ENCODE data around the gene SUSD4.
"Not testable (repeated sequence)": the region's sequence is repeated elsewhere in the genome, so short reads cannot be mapped to it uniquely, and the experiment has no call there.

The SUSD4 gene

DNA sequence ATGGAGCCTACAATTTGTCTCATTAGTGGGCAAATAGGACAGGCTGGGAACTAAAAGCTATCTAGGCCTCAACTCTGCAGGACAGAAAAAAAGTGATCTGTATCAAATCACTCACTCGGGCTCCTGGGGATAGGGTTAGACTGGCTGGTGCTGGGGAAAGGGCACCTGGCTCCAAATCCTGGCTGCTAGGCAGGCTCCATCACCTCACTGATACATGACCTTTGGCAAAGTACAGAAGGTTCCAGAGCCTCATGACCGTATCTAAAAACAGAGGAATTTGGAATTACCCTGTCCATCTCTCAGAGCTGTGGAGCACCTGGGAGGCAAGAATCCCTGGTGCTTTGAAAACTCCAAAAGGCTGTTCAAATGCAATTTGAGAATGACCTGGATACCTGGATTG lies 51.7 kb downstream of the SUSD4 start:
- peaks cover 4% of the 10 kb centered on the region for H3K27me3 Mint-ChIP-seq
- no peaks in the 10 kb centered on the region for H3K9me3 Mint-ChIP-seq
- H3K27ac Mint-ChIP-seq, result no peak overlapping the region
- H3K4me1 Mint-ChIP-seq (ENCODE audit: low read depth), result no peaks in the 10 kb centered on the region
- H3K36me3 Mint-ChIP-seq (ENCODE audit: low read depth), result no peaks in the 10 kb centered on the region
- intact Hi-C loops (cut with micrococcal nuclease), result no loop called here
- no peak overlapping the region for H3K4me3 Mint-ChIP-seq

DNA sequence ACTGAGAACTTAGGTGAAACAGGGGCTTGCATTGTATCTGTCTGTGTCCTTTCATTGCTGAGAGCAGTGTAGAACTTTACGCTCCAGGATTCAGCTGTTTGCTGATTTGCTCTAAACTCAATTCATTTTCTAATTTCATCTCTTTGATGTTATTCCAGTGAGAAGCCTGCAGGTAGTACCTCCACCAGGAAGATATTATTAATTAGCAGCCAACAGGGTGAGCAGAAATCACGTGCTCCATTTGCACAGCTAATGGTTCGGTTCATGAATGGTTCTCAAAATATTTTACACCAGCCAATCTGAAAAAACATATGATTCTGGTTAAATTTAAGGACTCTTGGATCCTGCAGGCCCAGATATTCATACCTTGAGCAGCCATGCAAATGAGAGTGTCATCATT lies 52.1 kb downstream of the SUSD4 start:
- intact Hi-C loops (cut with micrococcal nuclease), result no loop called here
- Mint-ChIP-seq H3K4me3 (no peak overlapping the region), H3K27me3 (peaks cover 4% of the 10 kb centered on the region), H3K27ac (no peak overlapping the region), H3K36me3 (ENCODE audit: low read depth) (no peaks in the 10 kb centered on the region), H3K4me1 (ENCODE audit: low read depth) (no peaks in the 10 kb centered on the region), H3K9me3 (no peaks in the 10 kb centered on the region)

DNA sequence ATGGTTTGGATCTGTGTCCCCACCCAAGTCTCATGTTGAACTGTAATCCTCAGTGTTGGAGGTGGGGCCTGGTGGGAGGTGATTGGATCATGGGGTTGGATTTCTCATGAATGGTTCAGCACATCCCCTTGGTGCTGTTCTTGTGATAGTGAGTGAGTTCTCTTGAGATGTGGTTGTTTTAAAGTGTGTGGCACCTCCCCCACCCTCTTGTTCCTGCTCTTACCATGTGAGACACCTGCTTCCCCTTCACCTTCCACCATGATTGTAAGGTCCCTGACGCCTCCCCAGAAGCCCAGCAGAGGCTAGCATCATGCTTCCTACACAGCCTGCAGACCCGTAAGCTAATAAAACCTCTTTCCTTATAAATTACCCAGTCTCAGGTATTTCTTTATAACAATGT lies 55.8 kb downstream of the SUSD4 start:
- Mint-ChIP-seq H3K27me3 (peaks cover 5% of the 10 kb centered on the region), H3K4me3 (no peak overlapping the region), H3K36me3 (ENCODE audit: low read depth) (no peaks in the 10 kb centered on the region), H3K27ac (no peak overlapping the region), H3K9me3 (peaks cover 9% of the 10 kb centered on the region), H3K4me1 (ENCODE audit: low read depth) (no peaks in the 10 kb centered on the region)
- intact Hi-C loops (cut with micrococcal nuclease), result no loop called here

DNA sequence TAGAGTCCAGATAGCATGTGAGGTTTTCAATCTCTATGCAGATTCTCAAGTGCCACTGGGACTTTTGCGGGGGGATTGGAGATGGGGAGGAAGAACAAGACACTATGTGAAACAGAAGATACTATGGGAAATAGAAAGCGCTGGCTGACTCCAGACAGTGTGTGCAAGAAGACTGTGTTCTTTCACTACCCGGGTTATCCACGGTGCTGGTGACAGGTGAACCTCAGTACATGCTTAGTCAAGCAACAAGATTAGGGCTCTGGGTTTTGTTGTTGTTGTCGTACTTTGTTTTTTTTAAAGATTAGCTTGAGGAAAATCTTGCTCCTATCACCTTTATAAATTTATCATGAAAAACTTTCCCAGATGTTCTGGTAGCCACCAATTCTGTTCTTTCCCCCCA lies 56.4 kb downstream of the SUSD4 start:
- H3K4me1 Mint-ChIP-seq (ENCODE audit: low read depth), result no peaks in the 10 kb centered on the region

DNA sequence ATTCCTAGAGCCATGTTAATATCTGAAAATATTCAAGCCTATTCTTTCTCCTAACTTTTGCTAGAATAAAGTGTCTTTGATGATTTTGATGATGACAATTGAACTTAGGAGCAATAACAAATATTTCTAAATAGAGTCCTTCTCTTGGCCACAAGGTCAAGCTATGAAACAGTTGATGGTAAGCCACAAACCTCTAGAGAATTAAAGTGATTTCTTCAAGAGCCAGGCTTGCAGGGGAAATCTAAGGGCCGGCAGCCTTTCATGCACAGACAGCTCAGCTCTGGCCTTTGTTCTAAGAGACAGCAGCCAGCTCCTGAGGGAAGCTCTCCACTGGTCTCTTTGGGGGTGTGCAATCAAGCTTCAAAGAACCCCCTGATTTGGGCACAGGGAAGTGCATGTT lies 59.0 kb downstream of the SUSD4 start:
- Mint-ChIP-seq H3K9me3 (peaks cover 24% of the 10 kb centered on the region), H3K27ac (no peak overlapping the region), H3K4me1 (ENCODE audit: low read depth) (no peaks in the 10 kb centered on the region), H3K36me3 (ENCODE audit: low read depth) (no peaks in the 10 kb centered on the region), H3K27me3 (peaks cover 5% of the 10 kb centered on the region), H3K4me3 (no peak overlapping the region)
- intact Hi-C loops (cut with micrococcal nuclease), result no loop called here

More for the DNA sequence above, 56.4 kb downstream of the SUSD4 start:
- H3K36me3 Mint-ChIP-seq (ENCODE audit: low read depth), result no peaks in the 10 kb centered on the region
- H3K4me3 Mint-ChIP-seq, result no peak overlapping the region
- no peak overlapping the region for H3K27ac Mint-ChIP-seq
- peaks cover 14% of the 10 kb centered on the region for H3K9me3 Mint-ChIP-seq
- H3K27me3 Mint-ChIP-seq, result peaks cover 5% of the 10 kb centered on the region
- intact Hi-C loops (cut with micrococcal nuclease), result no loop called here

DNA sequence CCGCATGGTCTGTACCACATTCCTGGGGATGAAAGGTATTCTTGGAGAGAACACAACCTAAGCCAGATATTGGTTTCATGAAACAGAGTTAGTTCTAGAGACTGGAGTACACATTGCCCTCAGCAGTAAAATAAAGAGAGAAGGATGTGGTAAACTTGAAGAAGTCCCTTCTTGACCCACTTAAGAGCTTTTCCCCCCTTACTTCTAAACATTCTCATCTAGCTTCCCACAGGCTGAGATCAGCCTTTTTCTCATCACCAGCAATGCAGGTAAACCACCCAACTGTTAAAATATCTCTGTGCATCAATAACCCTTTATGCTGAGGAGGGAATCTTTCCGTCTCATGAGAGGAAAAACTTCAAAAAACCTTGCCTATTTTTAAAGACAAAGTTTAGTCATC lies 62.6 kb downstream of the SUSD4 start:
- H3K9me3 Mint-ChIP-seq, result peaks cover 24% of the 10 kb centered on the region
- H3K4me1 Mint-ChIP-seq (ENCODE audit: low read depth), result no peaks in the 10 kb centered on the region
- intact Hi-C loops (cut with micrococcal nuclease), result no loop called here
- no peaks in the 10 kb centered on the region for H3K36me3 Mint-ChIP-seq (ENCODE audit: low read depth)
- H3K27ac Mint-ChIP-seq, result no peak overlapping the region
- no peak overlapping the region for H3K4me3 Mint-ChIP-seq
- H3K27me3 Mint-ChIP-seq, result peaks cover 5% of the 10 kb centered on the region

DNA sequence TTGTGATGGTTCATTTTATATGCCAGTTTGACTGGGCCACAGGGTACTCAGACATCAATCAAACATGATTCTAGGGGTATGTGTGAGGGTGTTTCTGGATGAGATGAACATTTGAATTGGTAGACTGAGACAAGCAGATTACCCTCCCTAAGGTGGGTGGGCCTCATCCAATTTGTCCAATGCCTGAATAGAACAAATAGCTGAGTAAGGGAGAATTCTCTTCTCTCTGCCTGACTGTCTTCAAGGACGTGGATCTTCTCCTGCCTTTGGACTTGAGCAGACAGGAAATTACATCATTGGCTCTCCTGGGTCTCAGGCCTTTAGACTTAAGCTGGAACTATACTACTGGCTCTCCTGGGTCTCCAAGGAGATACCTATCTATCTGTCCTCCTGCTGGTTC lies 64.4 kb downstream of the SUSD4 start:
- no peaks in the 10 kb centered on the region for H3K27me3 Mint-ChIP-seq
- H3K27ac Mint-ChIP-seq, result no peak overlapping the region
- no peaks in the 10 kb centered on the region for H3K4me1 Mint-ChIP-seq (ENCODE audit: low read depth)
- intact Hi-C loops (cut with micrococcal nuclease), result no loop called here
- no peaks in the 10 kb centered on the region for H3K36me3 Mint-ChIP-seq (ENCODE audit: low read depth)
- H3K4me3 Mint-ChIP-seq, result no peak overlapping the region
- peaks cover 24% of the 10 kb centered on the region for H3K9me3 Mint-ChIP-seq

DNA sequence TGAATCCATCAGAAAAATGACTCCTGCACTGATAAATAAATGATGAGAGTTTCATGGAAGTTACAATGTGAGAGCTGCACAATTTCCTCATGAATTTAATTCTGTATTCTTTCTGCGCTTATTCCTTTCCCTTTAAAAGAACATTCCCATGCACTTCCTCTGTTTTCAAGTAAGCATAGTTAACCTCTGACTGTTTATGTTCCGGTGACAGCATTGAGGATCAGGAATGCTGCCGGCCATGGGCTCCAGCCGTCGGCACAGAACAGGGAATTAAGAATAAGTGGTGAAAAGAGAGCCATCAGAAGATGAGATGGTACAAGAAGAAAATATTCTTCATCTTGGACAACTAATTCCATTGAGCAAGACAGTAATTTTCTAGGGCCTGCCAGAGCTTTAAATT lies 65.3 kb downstream of the SUSD4 start:
- no peak overlapping the region for H3K4me3 Mint-ChIP-seq
- H3K9me3 Mint-ChIP-seq, result peaks cover 21% of the 10 kb centered on the region
- H3K27ac Mint-ChIP-seq, result no peak overlapping the region
- intact Hi-C loops (cut with micrococcal nuclease), result no loop called here
- H3K4me1 Mint-ChIP-seq (ENCODE audit: low read depth), result no peaks in the 10 kb centered on the region
- no peaks in the 10 kb centered on the region for H3K36me3 Mint-ChIP-seq (ENCODE audit: low read depth)
- peaks cover 1% of the 10 kb centered on the region for H3K27me3 Mint-ChIP-seq

DNA sequence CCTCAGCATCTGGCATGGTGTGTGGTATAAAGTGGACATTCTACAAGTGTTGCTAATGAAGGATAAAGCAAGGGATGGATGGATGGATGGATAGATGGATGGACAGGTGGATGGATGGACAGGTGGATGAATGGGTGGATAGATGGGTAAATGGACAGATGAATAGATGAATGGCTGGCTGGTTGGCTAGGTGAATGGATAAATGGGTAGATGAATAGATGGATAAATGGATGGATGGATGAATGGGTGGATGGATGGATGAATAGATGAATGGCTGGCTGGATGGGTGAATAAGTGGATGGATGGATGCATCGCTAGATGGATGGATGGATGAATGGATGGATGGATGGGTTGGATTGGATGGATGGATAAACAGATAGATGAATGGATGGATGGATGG lies 66.2 kb downstream of the SUSD4 start:
- H3K9me3 Mint-ChIP-seq, result peaks cover 12% of the 10 kb centered on the region
- H3K4me3 Mint-ChIP-seq, result no peak overlapping the region
- no peak overlapping the region for H3K27ac Mint-ChIP-seq
- H3K4me1 Mint-ChIP-seq (ENCODE audit: low read depth), result no peaks in the 10 kb centered on the region
- H3K36me3 Mint-ChIP-seq (ENCODE audit: low read depth), result no peaks in the 10 kb centered on the region
- intact Hi-C loops (cut with micrococcal nuclease), result no loop called here
- peaks cover 8% of the 10 kb centered on the region for H3K27me3 Mint-ChIP-seq

DNA sequence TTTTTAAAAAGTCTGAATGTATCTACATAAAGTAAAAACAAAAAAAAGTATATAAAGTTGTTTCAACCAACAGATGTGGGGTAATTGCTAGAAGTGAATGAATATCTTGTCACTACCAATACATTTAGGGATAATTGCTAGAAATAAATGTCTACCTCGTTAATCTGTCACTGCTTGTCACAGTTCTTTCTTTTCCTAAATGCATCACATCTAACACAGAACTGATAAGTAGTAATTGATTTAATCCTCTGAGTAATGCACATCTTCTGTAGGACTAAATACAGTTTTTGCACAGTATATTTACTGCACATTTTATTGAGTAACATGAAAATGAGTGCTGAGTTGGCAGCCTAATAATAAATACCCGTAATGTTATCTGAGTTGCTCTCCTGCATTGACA lies 72.2 kb downstream of the SUSD4 start:
- intact Hi-C loops (cut with micrococcal nuclease), result no loop called here
- H3K27ac Mint-ChIP-seq, result no peak overlapping the region
- no peaks in the 10 kb centered on the region for H3K36me3 Mint-ChIP-seq (ENCODE audit: low read depth)
- no peaks in the 10 kb centered on the region for H3K9me3 Mint-ChIP-seq
- no peak overlapping the region for H3K4me3 Mint-ChIP-seq
- H3K27me3 Mint-ChIP-seq, result peaks cover 24% of the 10 kb centered on the region
- H3K4me1 Mint-ChIP-seq (ENCODE audit: low read depth), result no peaks in the 10 kb centered on the region

DNA sequence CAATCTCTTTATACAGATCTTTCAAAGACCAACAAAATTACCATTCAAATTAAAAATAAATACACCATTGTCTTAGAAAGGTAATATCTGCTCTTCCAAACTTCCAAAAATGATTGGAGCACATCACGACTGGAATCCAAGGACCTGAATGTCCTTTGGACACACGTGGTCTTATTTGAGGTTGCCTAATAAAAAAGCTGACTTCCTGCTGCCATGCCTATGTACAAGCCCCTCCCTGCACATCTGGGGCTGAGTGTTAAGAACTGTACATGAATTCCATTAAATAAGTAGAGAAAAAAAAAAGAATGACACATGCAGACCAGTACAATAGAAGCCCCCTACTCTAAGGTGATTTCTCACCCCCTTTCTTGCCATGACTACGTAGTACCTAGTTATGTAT lies 73.6 kb downstream of the SUSD4 start:
- no peaks in the 10 kb centered on the region for H3K36me3 Mint-ChIP-seq (ENCODE audit: low read depth)
- intact Hi-C loops (cut with micrococcal nuclease), result no loop called here
- no peak overlapping the region for H3K27ac Mint-ChIP-seq
- H3K4me3 Mint-ChIP-seq, result no peak overlapping the region
- H3K27me3 Mint-ChIP-seq, result peaks cover 29% of the 10 kb centered on the region
- H3K9me3 Mint-ChIP-seq, result no peaks in the 10 kb centered on the region
- H3K4me1 Mint-ChIP-seq (ENCODE audit: low read depth), result no peaks in the 10 kb centered on the region

DNA sequence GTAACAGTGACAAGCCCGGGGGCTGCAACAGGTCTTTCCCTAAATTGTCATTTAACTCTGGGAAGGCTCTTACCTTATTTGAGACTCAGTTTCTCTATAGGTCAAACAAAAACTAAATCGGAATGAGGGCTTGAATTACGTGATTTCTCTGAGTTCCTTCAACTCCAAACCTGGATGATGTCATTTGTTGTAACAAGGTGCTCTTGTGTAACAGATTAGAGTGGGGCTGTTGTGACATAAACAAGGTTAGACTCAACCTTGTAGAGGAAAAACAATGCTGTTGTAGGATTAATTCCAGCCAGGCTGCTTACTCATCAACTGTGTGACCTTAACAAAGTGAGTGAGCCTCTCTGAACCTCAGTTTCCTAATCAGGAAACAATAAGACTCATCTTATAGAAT lies 74.4 kb downstream of the SUSD4 start:
- Mint-ChIP-seq H3K9me3 (no peaks in the 10 kb centered on the region), H3K36me3 (ENCODE audit: low read depth) (no peaks in the 10 kb centered on the region), H3K4me3 (no peak overlapping the region), H3K27me3 (peaks cover 30% of the 10 kb centered on the region), H3K4me1 (ENCODE audit: low read depth) (no peaks in the 10 kb centered on the region), H3K27ac (no peak overlapping the region)
- intact Hi-C loops (cut with micrococcal nuclease), result no loop called here

DNA sequence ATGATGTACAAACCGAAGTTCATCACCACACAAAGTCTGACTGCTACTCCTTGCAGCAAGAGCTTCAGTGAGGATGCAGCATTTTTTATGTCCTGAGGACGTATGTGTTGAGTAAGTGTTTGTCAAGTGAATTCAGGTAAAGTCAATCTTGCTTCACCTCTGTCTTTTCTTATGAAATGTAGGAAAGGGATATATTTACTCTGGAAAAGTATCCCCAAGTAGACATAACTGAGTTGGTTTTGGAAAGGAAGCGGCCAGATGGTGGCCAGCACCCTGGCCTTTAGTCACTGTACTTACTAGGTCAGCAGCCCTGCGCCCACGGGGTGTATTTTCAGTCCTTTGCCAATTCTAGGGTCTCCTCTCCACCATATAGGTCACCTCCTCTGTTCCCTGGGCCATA lies 75.2 kb downstream of the SUSD4 start:
- intact Hi-C loops (cut with micrococcal nuclease), result no loop called here
- no peak overlapping the region for H3K4me3 Mint-ChIP-seq
- no peak overlapping the region for H3K27ac Mint-ChIP-seq
- H3K36me3 Mint-ChIP-seq (ENCODE audit: low read depth), result no peaks in the 10 kb centered on the region
- H3K4me1 Mint-ChIP-seq (ENCODE audit: low read depth), result no peaks in the 10 kb centered on the region
- no peaks in the 10 kb centered on the region for H3K9me3 Mint-ChIP-seq
- H3K27me3 Mint-ChIP-seq, result peaks cover 29% of the 10 kb centered on the region

DNA sequence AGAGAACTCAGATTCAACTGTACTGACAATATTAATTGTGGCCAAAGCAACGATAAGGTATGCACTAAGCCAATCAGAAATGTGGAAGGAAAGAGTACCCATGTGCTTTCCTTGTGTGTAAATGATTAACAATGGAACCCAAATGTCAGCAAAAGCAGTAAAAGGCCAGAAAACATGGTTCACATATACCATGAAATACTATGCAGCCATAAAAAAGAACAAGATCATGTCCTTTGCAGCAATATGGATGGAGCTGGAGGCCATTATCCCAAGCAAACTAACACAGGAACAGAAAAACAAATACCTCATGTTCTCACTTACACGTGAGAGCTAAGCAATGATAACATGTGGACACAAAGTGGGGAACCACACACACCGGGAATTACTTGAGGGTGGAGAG lies 78.5 kb downstream of the SUSD4 start:
- H3K4me3 Mint-ChIP-seq, result no peak overlapping the region
- no peaks in the 10 kb centered on the region for H3K4me1 Mint-ChIP-seq (ENCODE audit: low read depth)
- no peak overlapping the region for H3K27ac Mint-ChIP-seq
- intact Hi-C loops (cut with micrococcal nuclease), result no loop called here
- no peaks in the 10 kb centered on the region for H3K36me3 Mint-ChIP-seq (ENCODE audit: low read depth)
- H3K27me3 Mint-ChIP-seq, result peaks cover 26% of the 10 kb centered on the region
- H3K9me3 Mint-ChIP-seq, result no peaks in the 10 kb centered on the region

DNA sequence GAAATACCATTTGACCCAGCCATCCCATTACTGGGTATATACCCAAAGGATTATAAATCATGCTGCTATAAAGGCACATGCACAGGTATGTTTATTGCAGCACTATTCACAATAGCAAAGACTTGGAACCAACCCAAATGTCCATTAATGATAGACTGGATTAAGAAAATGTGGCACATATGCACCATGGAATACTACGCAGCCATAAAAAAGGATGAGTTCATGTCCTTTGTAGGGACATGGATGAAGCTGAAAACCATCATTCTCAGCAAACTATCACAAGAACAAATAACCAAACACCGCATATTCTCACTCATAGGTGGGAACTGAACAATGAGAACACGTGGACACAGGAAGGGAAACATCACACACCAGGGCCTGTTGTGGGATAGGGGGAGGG lies 80.3 kb downstream of the SUSD4 start:
- H3K27ac Mint-ChIP-seq; H3K36me3 Mint-ChIP-seq (ENCODE audit: low read depth); H3K4me1 Mint-ChIP-seq (ENCODE audit: low read depth); intact Hi-C loops (cut with micrococcal nuclease); H3K4me3 Mint-ChIP-seq; H3K9me3 Mint-ChIP-seq: not testable (repeated sequence)
- H3K27me3 Mint-ChIP-seq, result peaks cover 25% of the 10 kb centered on the region

DNA sequence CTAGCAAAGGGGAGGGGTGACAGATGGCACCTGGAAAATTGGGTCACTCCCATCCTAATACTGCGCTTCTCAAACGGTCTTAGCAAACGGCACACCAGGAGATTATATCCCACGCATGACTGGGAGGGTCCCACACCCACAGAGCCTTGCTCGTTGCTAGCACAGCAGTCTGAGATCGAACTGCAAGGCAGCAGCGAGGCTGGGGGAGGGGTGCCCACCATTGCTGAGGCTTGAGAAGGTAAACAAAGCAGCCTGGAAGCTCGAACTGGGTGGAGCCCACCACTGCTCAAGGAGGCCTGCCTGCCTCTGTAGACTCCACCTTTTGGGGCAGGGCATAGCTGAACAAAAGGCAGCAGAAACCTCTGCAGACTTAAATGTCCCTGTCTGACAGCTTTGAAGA lies 85.7 kb downstream of the SUSD4 start:
- H3K36me3 Mint-ChIP-seq (ENCODE audit: low read depth); H3K4me1 Mint-ChIP-seq (ENCODE audit: low read depth): not testable (repeated sequence)

More for the DNA sequence above, 85.7 kb downstream of the SUSD4 start:
- H3K27ac Mint-ChIP-seq; H3K9me3 Mint-ChIP-seq; intact Hi-C loops (cut with micrococcal nuclease); H3K4me3 Mint-ChIP-seq: not testable (repeated sequence)
- H3K27me3 Mint-ChIP-seq, result peaks cover 14% of the 10 kb centered on the region
